ACC112 (cell line): ENCODE results near the gene DPP6.

Experiments
- H2AFZ ChIP-seq: fragments of 200-600 bp; sonication (generic); one replicate; pipeline ENCODE4 v1.6.0; 2017; ENCODE audit warnings: antibody characterized with exemption, low read length; ENCODE audit not compliant: unreplicated experiment
- H3K27ac ChIP-seq: fragments of 200-600 bp; sonication (generic); 2 replicates; pipeline ENCODE4 v1.5.1; 2014; ENCODE audit warnings: low read depth, mild to moderate bottlenecking, antibody characterized with exemption, low read length, moderate library complexity
- H3K27me3 ChIP-seq: fragments of 200-600 bp; sonication (generic); 2 replicates; pipeline ENCODE4 v1.6.1; 2014; ENCODE audit warnings: mild to moderate bottlenecking, antibody characterized with exemption, low read length, moderate library complexity, mixed read lengths; ENCODE audit not compliant: insufficient read depth
- H3K36me3 ChIP-seq: fragments of 200-600 bp; sonication (generic); 2 replicates; pipeline ENCODE4 v1.6.1; 2016; ENCODE audit warnings: mild to moderate bottlenecking, antibody characterized with exemption, low read length, moderate library complexity, mixed read lengths; ENCODE audit not compliant: insufficient read depth
- H3K4me1 ChIP-seq: fragments of 200-600 bp; sonication (generic); one replicate; pipeline ENCODE4 v1.6.1; 2016; ENCODE audit warnings: low read length, mixed read lengths; ENCODE audit not compliant: insufficient read depth, unreplicated experiment, control insufficient read depth
- H3K4me3 ChIP-seq: fragments of 200-600 bp; sonication (generic); 2 replicates; pipeline ENCODE4 v1.5.1; 2014; ENCODE audit warnings: mild to moderate bottlenecking, low read depth, low read length
- H3K79me2 ChIP-seq: fragments of 200-600 bp; sonication (generic); one replicate; pipeline ENCODE4 v1.6.0; 2016; ENCODE audit warnings: low read length; ENCODE audit not compliant: control insufficient read depth, unreplicated experiment, insufficient read depth

The DPP6 gene

GRCh38 chr7:154540596-154540995 lies 488.4 kb downstream of the DPP6 start:
- Histone ChIP-seq H3K4me3 (no peak overlapping the region), H3K4me1 (no peaks in the 10 kb centered on the region), H3K79me2 (no peaks in the 10 kb centered on the region), H3K27ac (no peak overlapping the region), H3K36me3 (no peaks in the 10 kb centered on the region), H3K27me3 (no peaks in the 10 kb centered on the region), H2AFZ (no peak overlapping the region)

DNA sequence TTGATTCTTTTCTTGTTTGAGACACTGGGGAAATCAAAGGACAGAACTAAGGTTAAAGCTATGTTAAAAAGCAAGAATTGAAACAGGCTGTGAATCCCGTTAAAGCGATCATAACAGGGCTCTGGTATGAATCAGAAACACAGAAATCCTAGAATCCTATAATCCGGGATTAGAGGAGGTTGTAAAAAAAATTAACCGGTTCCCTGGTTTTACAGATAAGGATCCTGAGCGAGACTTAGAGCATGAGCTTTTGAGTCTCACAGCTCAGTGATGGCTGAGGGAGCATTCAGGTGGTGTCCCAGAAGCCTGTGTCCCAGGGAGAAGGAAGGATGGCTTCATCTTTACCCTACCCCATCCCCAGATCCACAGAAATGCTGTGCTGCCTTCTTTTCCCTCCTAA lies 489.4 kb downstream of the DPP6 start:
- Histone ChIP-seq H3K4me1 (no peaks in the 10 kb centered on the region), H3K79me2 (no peaks in the 10 kb centered on the region), H2AFZ (no peak overlapping the region), H3K27me3 (no peaks in the 10 kb centered on the region), H3K27ac (no peak overlapping the region), H3K36me3 (no peaks in the 10 kb centered on the region), H3K4me3 (no peak overlapping the region)

DNA sequence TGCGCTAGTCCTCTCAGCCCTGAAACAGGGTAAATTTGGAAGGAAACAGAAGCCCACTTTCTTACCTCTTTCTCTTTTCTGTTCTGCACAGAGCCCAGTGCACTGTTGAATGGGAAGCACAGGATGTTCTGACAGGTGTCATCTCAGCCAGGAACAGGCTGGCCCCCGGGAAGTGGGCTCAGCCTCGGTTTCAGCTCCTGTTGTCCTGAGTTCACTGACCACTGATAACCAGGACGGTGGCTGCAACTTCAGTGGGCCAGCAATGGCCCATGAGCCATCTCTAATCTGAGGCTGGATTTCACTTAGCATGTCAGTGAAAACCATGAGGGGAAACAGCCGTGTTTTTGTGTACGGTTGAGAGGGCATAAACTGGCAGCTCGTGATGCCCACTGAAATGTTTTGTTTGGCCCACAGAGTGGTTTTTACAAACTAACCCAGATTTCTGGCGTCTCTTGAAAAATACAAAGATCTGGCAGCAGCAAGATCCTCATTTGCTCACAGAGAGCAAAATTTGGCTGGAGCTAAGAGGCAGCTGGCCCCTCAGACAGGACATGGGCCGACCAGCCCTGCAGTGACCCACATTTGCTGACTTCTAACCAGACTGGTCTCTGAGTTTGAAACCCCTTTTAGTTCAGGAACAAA lies 494.9 kb downstream of the DPP6 start:
- H3K36me3 ChIP-seq: no peaks in the 10 kb centered on the region
- no peak overlapping the region for H2AFZ ChIP-seq
- H3K27ac ChIP-seq: no peak overlapping the region
- no peaks in the 10 kb centered on the region for H3K79me2 ChIP-seq
- no peak overlapping the region for H3K4me3 ChIP-seq
- H3K4me1 ChIP-seq: no peaks in the 10 kb centered on the region
- H3K27me3 ChIP-seq: no peaks in the 10 kb centered on the region

GRCh38 chr7:154553711-154554265 lies 501.6 kb downstream of the DPP6 start:
- Histone ChIP-seq H3K4me3 (no peak overlapping the region), H3K36me3 (no peaks in the 10 kb centered on the region), H3K27ac (no peak overlapping the region), H3K27me3 (no peaks in the 10 kb centered on the region), H2AFZ (no peak overlapping the region), H3K4me1 (no peaks in the 10 kb centered on the region), H3K79me2 (no peaks in the 10 kb centered on the region)

- Histone ChIP-seq H3K27me3 (no peaks in the 10 kb centered on the region), H3K36me3 (no peaks in the 10 kb centered on the region), H3K4me3 (no peak overlapping the region), H3K79me2 (no peaks in the 10 kb centered on the region), H2AFZ (no peak overlapping the region), H3K4me1 (no peaks in the 10 kb centered on the region), H3K27ac (no peak overlapping the region)
Observed at GRCh38 chr7:154559454-154559853, 507.3 kb downstream of the DPP6 start.

- H3K4me1 ChIP-seq: no peaks in the 10 kb centered on the region
- no peaks in the 10 kb centered on the region for H3K27me3 ChIP-seq
- H3K4me3 ChIP-seq: no peak overlapping the region
- no peaks in the 10 kb centered on the region for H3K79me2 ChIP-seq
- no peaks in the 10 kb centered on the region for H3K36me3 ChIP-seq
- no peak overlapping the region for H2AFZ ChIP-seq
- no peak overlapping the region for H3K27ac ChIP-seq
Observed at GRCh38 chr7:154564676-154565075, 512.5 kb downstream of the DPP6 start.

GRCh38 chr7:154566877-154567276 lies 514.7 kb downstream of the DPP6 start:
- Histone ChIP-seq H3K36me3 (no peaks in the 10 kb centered on the region), H2AFZ (no peak overlapping the region), H3K27ac (no peak overlapping the region), H3K4me3 (no peak overlapping the region), H3K27me3 (no peaks in the 10 kb centered on the region), H3K4me1 (no peaks in the 10 kb centered on the region), H3K79me2 (no peaks in the 10 kb centered on the region)

GRCh38 chr7:154568346-154568745 lies 516.1 kb downstream of the DPP6 start:
- Histone ChIP-seq H3K4me3 (no peak overlapping the region), H3K79me2 (no peaks in the 10 kb centered on the region), H3K27me3 (no peaks in the 10 kb centered on the region), H3K36me3 (no peaks in the 10 kb centered on the region), H2AFZ (no peak overlapping the region), H3K4me1 (no peaks in the 10 kb centered on the region), H3K27ac (no peak overlapping the region)

DNA sequence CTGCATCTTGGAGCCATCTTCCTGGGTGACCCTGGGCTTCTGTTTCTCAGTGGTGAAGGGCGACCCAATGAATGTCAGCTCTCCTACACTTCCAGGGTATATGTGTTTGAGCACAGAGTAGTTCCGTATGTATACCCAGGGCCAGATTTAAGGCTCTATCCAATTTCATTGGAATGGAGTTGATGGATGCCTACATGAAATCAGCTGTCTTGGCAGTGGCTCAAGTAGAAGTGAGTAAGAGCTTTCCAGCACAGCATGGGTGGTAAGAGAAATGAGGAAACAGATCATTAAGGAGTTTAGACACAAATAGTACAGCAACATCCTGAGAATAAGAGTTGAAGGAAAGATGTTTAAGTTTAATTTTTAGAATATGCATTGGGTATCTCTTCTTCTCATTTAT lies 517.7 kb downstream of the DPP6 start:
- Histone ChIP-seq H3K27me3 (no peaks in the 10 kb centered on the region), H3K79me2 (no peaks in the 10 kb centered on the region), H3K4me3 (no peak overlapping the region), H3K4me1 (no peaks in the 10 kb centered on the region), H2AFZ (no peak overlapping the region), H3K36me3 (no peaks in the 10 kb centered on the region), H3K27ac (no peak overlapping the region)

DNA sequence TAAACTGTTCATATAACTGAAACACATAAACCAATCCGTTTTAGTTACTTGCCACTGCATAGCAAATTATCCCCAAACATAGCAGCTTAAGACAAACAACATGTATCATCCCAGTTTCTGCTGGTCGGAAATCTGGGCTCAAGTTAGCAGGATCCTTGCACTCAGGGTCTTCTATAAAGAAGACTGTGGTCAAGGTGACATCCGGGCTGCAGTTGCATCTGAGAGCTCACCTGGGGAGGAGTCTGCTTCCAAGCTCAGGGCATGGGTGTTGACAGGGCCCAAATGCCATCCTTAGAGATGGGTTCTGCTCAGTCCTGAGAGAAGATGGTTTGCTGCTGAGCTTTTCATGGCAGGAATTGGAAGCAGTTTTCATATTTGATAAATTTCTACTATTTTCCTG lies 519.6 kb downstream of the DPP6 start:
- Histone ChIP-seq H2AFZ (no peak overlapping the region), H3K79me2 (no peaks in the 10 kb centered on the region), H3K36me3 (no peaks in the 10 kb centered on the region), H3K4me1 (no peaks in the 10 kb centered on the region), H3K27ac (no peak overlapping the region), H3K4me3 (no peak overlapping the region), H3K27me3 (no peaks in the 10 kb centered on the region)

DNA sequence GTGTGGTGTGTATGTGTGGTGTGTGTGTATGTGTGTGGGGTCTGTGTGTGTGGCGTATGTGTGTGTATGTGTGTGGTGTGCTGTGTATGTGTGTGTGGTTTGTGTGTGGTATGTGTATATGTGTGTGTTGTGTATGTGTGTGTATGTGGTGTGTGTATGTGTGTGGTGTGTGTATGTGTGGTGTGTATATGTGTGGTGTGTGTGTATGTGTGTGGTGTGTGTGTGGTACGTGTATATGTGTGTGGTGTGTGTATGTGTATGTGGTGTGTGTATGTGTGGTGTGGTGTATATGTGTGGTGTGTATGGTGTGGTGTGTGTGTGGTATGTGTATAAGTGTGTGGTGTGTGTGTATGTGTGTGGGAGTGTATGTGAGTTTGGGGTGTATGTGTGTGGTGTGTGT lies 522.0 kb downstream of the DPP6 start:
- H3K27ac ChIP-seq: no peak overlapping the region
- H3K4me3 ChIP-seq: no peak overlapping the region
- no peaks in the 10 kb centered on the region for H3K4me1 ChIP-seq
- H3K79me2 ChIP-seq: no peaks in the 10 kb centered on the region
- H3K36me3 ChIP-seq: no peaks in the 10 kb centered on the region
- no peaks in the 10 kb centered on the region for H3K27me3 ChIP-seq
- H2AFZ ChIP-seq: no peak overlapping the region
